K562 (cell line): Measurements from ENCODE around the gene TMEM131. TPM values are rescaled to one million over a fixed set of nuclear protein-coding genes. Genes with fewer than 3 reads are reported as not detected.

Source experiments
- ATAC-seq: fragments of 200-7000 bp; cut with Tn5 transposase; 3 replicates; pipeline ENCODE4 v1.9.1; 2020; ENCODE audit warnings: moderate library complexity
- BruUV-seq: library from RNA; stranded (reverse); fragments of 400-500 nt; replicated peaks from 2 replicates; lab custom pipeline; 2021; lab: Mats Ljungman, UMichigan
- CTCF ChIA-PET: fragments of 300-600 bp; formaldehyde crosslinking; extraction: SDS; loops from one replicate; lab custom pipeline; 2021; ENCODE audit warnings: low intra/inter-chr PET ratio; lab: Yijun Ruan, JAX
- POLR2A ChIA-PET: fragments of 300-600, 350-650 bp; sonication (Branson Sonifier 250); formaldehyde crosslinking; extraction: SDS; loops from one replicate; lab custom pipeline; 2021; ENCODE audit warnings: antibody characterized with exemption, inconsistent platforms; lab: Yijun Ruan, JAX
- DNase-seq, 4 experiments: peaks; one replicate each; pipeline versions ENCODE4 v3.0.0 to v3.0.0-alpha.2; 2011 to 2018; ENCODE audit warnings: low spot score in 3 of 4, mixed read lengths in 3 of 4; ENCODE audit errors: extremely low read depth in 1 of 4
- FAIRE-seq: peaks from 2 replicates; lab custom pipeline; 2011; peaks lifted over from hg19 to GRCh38; lab: Jason Lieb, UNC
- H2AFZ ChIP-seq: 2 replicates; pipeline ENCODE4 v1.6.0; 2011; ENCODE audit warnings: low read depth, low read length, control low read depth, inconsistent platforms
- H3K27ac ChIP-seq: fragments of 200-600 bp; 3 replicates; pipeline ENCODE4 v1.8.0; 2011; ENCODE audit warnings: low read depth, mild to moderate bottlenecking, control low read depth, inconsistent platforms, low read length, moderate library complexity, mixed read lengths; ENCODE audit errors: extremely low read depth
- H3K27me3 ChIP-seq, 2 experiments: fragments of 300-600 bp in 1 of 2; 2 replicates in 1 of 2; 3 replicates in 1 of 2; pipeline versions ENCODE4 v1.6.0 to v1.8.0; 2011; ENCODE audit warnings: inconsistent platforms in 2 of 2, low read length in 2 of 2, mild to moderate bottlenecking in 1 of 2, mixed read lengths in 1 of 2, moderate library complexity in 1 of 2; ENCODE audit not compliant: control insufficient read depth in 2 of 2, insufficient read depth in 2 of 2
- H3K36me3 ChIP-seq: fragments of 300-600 bp; 3 replicates; pipeline ENCODE4 v1.8.0; 2011; ENCODE audit warnings: mild to moderate bottlenecking, low read length, inconsistent platforms; ENCODE audit not compliant: control insufficient read depth, insufficient read depth
- H3K4me1 ChIP-seq, 2 experiments: fragments of 200-600 bp in 1 of 2; replicated peaks in 1 of 2; 2 replicates in 1 of 2; 3 replicates in 1 of 2; pipeline versions ENCODE4 v1.5.1 to v1.8.0; 2011; ENCODE audit warnings: inconsistent platforms in 2 of 2, low read length in 2 of 2, mild to moderate bottlenecking in 1 of 2, mixed read lengths in 1 of 2, moderate library complexity in 1 of 2; ENCODE audit not compliant: control insufficient read depth in 2 of 2, insufficient read depth in 2 of 2
- H3K4me2 ChIP-seq: 2 replicates; pipeline ENCODE4 v1.6.1; 2011; ENCODE audit warnings: low read length, control low read depth, inconsistent platforms, mixed read lengths; ENCODE audit not compliant: insufficient read depth
- H3K4me3 ChIP-seq: fragments of 200-600 bp; sonication (generic), shearing (Covaris generic); 2 replicates; pipeline ENCODE4 v1.5.1; 2016; ENCODE audit warnings: control low read depth, inconsistent platforms
- H3K79me2 ChIP-seq: fragments of 200-600 bp; 3 replicates; pipeline ENCODE4 v1.8.0; 2011; ENCODE audit warnings: low read length, inconsistent platforms; ENCODE audit not compliant: control insufficient read depth, insufficient read depth
- H3K9ac ChIP-seq, 2 experiments: 2 replicates each; pipeline versions ENCODE4 v1.6.0 to v1.6.1; 2011; ENCODE audit warnings: low read depth in 2 of 2, low read length in 2 of 2, control low read depth in 1 of 2, inconsistent platforms in 1 of 2, mild to moderate bottlenecking in 1 of 2, mixed read lengths in 1 of 2; ENCODE audit not compliant: insufficient read depth in 1 of 2
- H3K9me1 ChIP-seq: one replicate; pipeline ENCODE4 v1.6.0; 2011; ENCODE audit warnings: inconsistent platforms, mild to moderate bottlenecking, low read length, moderate library complexity; ENCODE audit not compliant: control insufficient read depth, insufficient read depth
- H3K9me3 ChIP-seq: replicated peaks from 2 replicates; pipeline ENCODE4 v1.5.1; 2011; ENCODE audit warnings: low read depth, low read length, inconsistent platforms; ENCODE audit not compliant: control insufficient read depth, insufficient read depth
- H4K20me1 ChIP-seq: replicated peaks from 2 replicates; pipeline ENCODE4 v1.6.1; 2011; ENCODE audit warnings: low read length, inconsistent platforms, mixed read lengths; ENCODE audit not compliant: control insufficient read depth, insufficient read depth
- BRCA1 ChIP-seq, 2 experiments: fragments of 450-650 bp in 1 of 2; sonication (generic) in 1 of 2; formaldehyde crosslinking in 1 of 2; IDR thresholded peaks; 2 replicates each; pipeline versions ENCODE4 v1.5.0 to v1.6.1; 2017 to 2020; ENCODE audit warnings: mild to moderate bottlenecking in 1 of 2, missing genetic modification reagents in 1 of 2
- BRD4 ChIP-seq: fragments of 200-600 bp; sonication (generic); IDR thresholded peaks from 2 replicates; pipeline ENCODE4 v1.6.1; 2017; ENCODE audit warnings: inconsistent platforms
- CBFB ChIP-seq: sonication (generic); formaldehyde crosslinking; IDR thresholded peaks from 2 replicates; pipeline ENCODE4 v1.4.0; 2020; ENCODE audit warnings: mild to moderate bottlenecking, missing genetic modification reagents
- GMEB1 ChIP-seq: fragments of 250-450 bp; sonication (Bioruptor Pico); IDR thresholded peaks from 2 replicates; pipeline ENCODE4 v1.4.0; 2020; ENCODE audit warnings: mild to moderate bottlenecking
- HMG20B ChIP-seq: fragments of 250-450 bp; sonication (Bioruptor Pico); IDR thresholded peaks from 2 replicates; pipeline ENCODE4 v1.5.0; 2021; ENCODE audit warnings: mild to moderate bottlenecking
- MTA2 ChIP-seq: fragments of 450-650 bp; IDR thresholded peaks from 2 replicates; pipeline ENCODE4 v1.6.1; 2016; ENCODE audit warnings: low read depth
- NCOA6 ChIP-seq: fragments of 450-650 bp; IDR thresholded peaks from 2 replicates; pipeline ENCODE4 v1.6.1; 2017; ENCODE audit warnings: mild to moderate bottlenecking
- POLR2B ChIP-seq: fragments of 450-650 bp; IDR thresholded peaks from 2 replicates; pipeline ENCODE4 v1.6.1; 2018; ENCODE audit warnings: low read depth; ENCODE audit not compliant: partially characterized antibody
- SMARCE1 ChIP-seq: fragments of 450-650 bp; IDR thresholded peaks from 2 replicates; pipeline ENCODE4 v1.7.1; 2016; ENCODE audit warnings: mild to moderate bottlenecking
- TCF7 ChIP-seq: sonication (generic); IDR thresholded peaks from 2 replicates; pipeline ENCODE4 v1.6.1; 2016; ENCODE audit warnings: antibody characterized with exemption, borderline replicate concordance
- ZBED1 ChIP-seq: IDR thresholded peaks from 2 replicates; pipeline ENCODE4 v1.6.1; 2014
- ZBTB1 ChIP-seq: sonication (generic); formaldehyde crosslinking; IDR thresholded peaks from 2 replicates; pipeline ENCODE4 v1.8.1; 2023; ENCODE audit warnings: missing genetic modification reagents, low read depth, mild to moderate bottlenecking, borderline replicate concordance
- ZNF431 ChIP-seq: sonication (generic); formaldehyde crosslinking; IDR thresholded peaks from 2 replicates; pipeline ENCODE4 v1.8.0; 2022; ENCODE audit warnings: mild to moderate bottlenecking, missing genetic modification reagents
- WGBS: fragments of 100-300 bp; shearing (Covaris generic); methylation state at CpG from one replicate; pipeline ENCODE4 v1.1.6; 2016; ENCODE audit warnings: low coverage, mixed read lengths; ENCODE audit not compliant: insufficient coverage; ENCODE audit errors: missing lambda C conversion rate; 5-methylcytosine and 5-hydroxymethylcytosine counted together
- in situ Hi-C: fragments of 300-500 bp; cut with MboI; formaldehyde crosslinking; loops from 4 replicates; pipeline ENCODE4 v1.15.0; 2018; ENCODE audit warnings: inconsistent platforms, mixed read lengths
- intact Hi-C: fragments of 100-400 bp; cut with micrococcal nuclease; formaldehyde crosslinking; loops from 2 replicates; pipeline ENCODE4 v1.14.2; 2022
- polyA plus RNA-seq, 8 experiments: library from polyadenylated mRNA; depleted of rRNA in 4 of 8; stranded (reverse) in 5 of 8; unstranded in 3 of 8; fragments of >200 nt; fragmentation: Nextera tagmentation in 2 of 8; fragmentation: Illumina TruSeq in 1 of 8; extraction: Ambion mirVana in 2 of 8; extraction: Trizol in 1 of 8; gene quantifications; 2 replicates each; pipeline versions ENCODE4 v1.2.1 to v1.2.3, GENCODE V29; 2011 to 2014; ENCODE audit warnings: inconsistent platforms in 1 of 8, missing spikeins in 1 of 8
- total RNA-seq, 7 experiments: library from RNA; depleted of rRNA in 6 of 7; stranded (reverse); fragments of >200 nt in 6 of 7; fragmentation: Illumina TruSeq in 2 of 7; extraction: Trizol in 2 of 7; gene quantifications; 2 replicates each; pipeline versions ENCODE4 v1.2.1 to v1.2.3, GENCODE V29; 2011 to 2021; ENCODE audit warnings: low replicate concordance in 1 of 7

TMEM131 gene
- total and polyA plus RNA-seq, 9 of the 15 experiments (the other 6 are each of a cell fraction or from before 2014, with no cell fraction given) = 2.5 to 21.1 (median 12.4) TPM

GRCh38 chr2:97981961-97982360, 13.8 kb downstream of the TMEM131 start:
- FAIRE-seq (no peak), DNase-seq (no peak), ATAC-seq (no peak)
- H3K27ac ChIP-seq = no peak overlapping the region
- H4K20me1 ChIP-seq = no peaks in the 10 kb centered on the region
- H3K27me3 ChIP-seq = no peaks in the 10 kb centered on the region
- H3K9me1 ChIP-seq = no peaks in the 10 kb centered on the region
- H3K4me3 ChIP-seq = no peak overlapping the region
- no peak overlapping the region for H3K9ac ChIP-seq
- no TSS peak for BruUV-seq
- WGBS = 89% methylated on average over 5 of the region's 5 CpGs
- intact Hi-C loops (no loop called here), in situ Hi-C loops (no loop called here)
- H2AFZ ChIP-seq = no peak overlapping the region
- TF ChIP-seq HMG20B (CRISPR knock-in tag) (no peak), SMARCE1 (no peak), ZNF431 (CRISPR knock-in tag) (no peak), MTA2 (no peak), NCOA6 (no peak)
- H3K4me2 ChIP-seq = no peak overlapping the region
- POLR2A ChIA-PET = interaction anchor here (0.9 to 1.0 kb wide), 2 partner anchors 9 to 12 kb away, joined by 3 read pairs; no protein-coding TSS in a partner anchor
- no peaks in the 10 kb centered on the region; the same call in 1 of the 2 replicates for H3K9me3 ChIP-seq
- H3K4me1 ChIP-seq = no peaks in the 10 kb centered on the region
- no peaks in the 10 kb centered on the region for H3K36me3 ChIP-seq
- CTCF ChIA-PET = no interaction called here
- H3K79me2 ChIP-seq = peaks cover 42% of the 10 kb centered on the region

GRCh38 chr2:97979904-97980303, 15.8 kb downstream of the TMEM131 start:
- Histone ChIP-seq H3K79me2 (peaks cover 28% of the 10 kb centered on the region), H2AFZ (no peak overlapping the region), H4K20me1 (no peaks in the 10 kb centered on the region), H3K4me3 (no peak overlapping the region), H3K4me1 (no peaks in the 10 kb centered on the region), H3K27me3 (no peaks in the 10 kb centered on the region), H3K36me3 (no peaks in the 10 kb centered on the region), H3K9ac (no peak overlapping the region), H3K4me2 (no peak overlapping the region), H3K9me3 (peaks cover under 1% of the 10 kb centered on the region; the same call in 1 of the 2 replicates), H3K27ac (no peak overlapping the region), H3K9me1 (no peaks in the 10 kb centered on the region)
- BruUV-seq = no TSS peak
- no peak for DNase-seq
- ChIA-PET POLR2A (no interaction called here), CTCF (no interaction called here)
- no peak for ATAC-seq
- in situ Hi-C loops = no loop called here
- 82% methylated on average over 2 of the region's 2 CpGs for WGBS
- intact Hi-C loops = no loop called here
- no peak for FAIRE-seq
- TF ChIP-seq ZBTB1 (CRISPR knock-in tag) = no peak
- TF ChIP-seq BRCA1 (IDR thresholded peaks at IDR 0.05) = no peak
- TF ChIP-seq BRCA1 (CRISPR knock-in tag; IDR thresholded peaks at IDR 0.05) = no peak
- no peak for TF ChIP-seq GMEB1 (CRISPR knock-in tag)
- no peak for TF ChIP-seq BRD4
- no peak for TF ChIP-seq POLR2B
- no peak for TF ChIP-seq ZBED1
- TF ChIP-seq CBFB (CRISPR knock-in tag) = no peak
- TF ChIP-seq TCF7 = no peak
